Trophoblast cell (in vitro differentiated cells and primary cell): ENCODE measurements around the gene PKIG.

Source experiments
- DNase-seq, 2 donors: peaks; one replicate each; pipeline ENCODE4 v3.0.0-alpha.2; 2016
- H2AFZ ChIP-seq: 2 replicates; pipeline ENCODE4 v1.6.1; 2013; ENCODE audit warnings: low read length, moderate library complexity, mild to moderate bottlenecking; ENCODE audit not compliant: insufficient read depth, poor library complexity
- H2AK5ac ChIP-seq: 2 replicates; pipeline ENCODE4 v1.6.1; 2013; ENCODE audit warnings: mild to moderate bottlenecking, low read length
- H2BK120ac ChIP-seq: 2 replicates; pipeline ENCODE4 v1.6.1; 2013; ENCODE audit warnings: low read length, mild to moderate bottlenecking, moderate library complexity; ENCODE audit not compliant: insufficient read depth, poor library complexity
- H2BK12ac ChIP-seq: 2 replicates; pipeline ENCODE4 v1.6.1; 2013; ENCODE audit warnings: mild to moderate bottlenecking, low read length, moderate library complexity
- H2BK5ac ChIP-seq: 2 replicates; pipeline ENCODE4 v1.6.1; 2013; ENCODE audit warnings: low read length, low read depth, moderate library complexity, mild to moderate bottlenecking; ENCODE audit not compliant: poor library complexity
- H3K14ac ChIP-seq: 2 replicates; pipeline ENCODE4 v1.6.1; 2013; ENCODE audit warnings: mild to moderate bottlenecking, low read length
- H3K18ac ChIP-seq: 2 replicates; pipeline ENCODE4 v1.6.1; 2013; ENCODE audit warnings: mild to moderate bottlenecking, low read length
- H3K23ac ChIP-seq: 2 replicates; pipeline ENCODE4 v1.6.1; 2013; ENCODE audit warnings: low read length
- H3K27ac ChIP-seq: 2 replicates; pipeline ENCODE4 v1.5.1; 2013; ENCODE audit warnings: low read depth, mild to moderate bottlenecking, inconsistent platforms, low read length, moderate library complexity
- H3K27me3 ChIP-seq: 2 replicates; pipeline ENCODE4 v1.6.1; 2013; ENCODE audit warnings: inconsistent platforms, mild to moderate bottlenecking, low read length, moderate library complexity; ENCODE audit not compliant: insufficient read depth
- H3K36me3 ChIP-seq, 2 experiments: 1 replicate in 1 of 2; 2 replicates in 1 of 2; pipeline ENCODE4 v1.6.1; 2013; ENCODE audit warnings: low read length in 2 of 2, mild to moderate bottlenecking in 2 of 2, moderate library complexity in 1 of 2; ENCODE audit not compliant: insufficient read depth in 2 of 2, control insufficient read depth in 1 of 2
- H3K4ac ChIP-seq: 2 replicates; pipeline ENCODE4 v1.6.1; 2013; ENCODE audit warnings: low read depth, mild to moderate bottlenecking, low read length, moderate library complexity
- H3K4me1 ChIP-seq, 2 experiments: 1 replicate in 1 of 2; 2 replicates in 1 of 2; pipeline ENCODE4 v1.6.1; 2013; ENCODE audit warnings: low read length in 2 of 2, mild to moderate bottlenecking in 2 of 2, moderate library complexity in 1 of 2; ENCODE audit not compliant: insufficient read depth in 2 of 2, control insufficient read depth in 1 of 2
- H3K4me2 ChIP-seq: 2 replicates; pipeline ENCODE4 v1.6.1; 2013; ENCODE audit warnings: inconsistent platforms, mild to moderate bottlenecking, low read length, moderate library complexity
- H3K4me3 ChIP-seq: 2 replicates; pipeline ENCODE4 v1.5.1; 2013; ENCODE audit warnings: mild to moderate bottlenecking, low read depth, low read length, inconsistent platforms
- H3K79me1 ChIP-seq: one replicate; pipeline ENCODE4 v1.6.1; 2013; ENCODE audit warnings: low read length
- H3K79me2 ChIP-seq: 2 replicates; pipeline ENCODE4 v1.6.1; 2013; ENCODE audit warnings: low read length, mild to moderate bottlenecking; ENCODE audit not compliant: control insufficient read depth, insufficient read depth, poor library complexity
- H3K9ac ChIP-seq: 2 replicates; pipeline ENCODE4 v1.6.1; 2013; ENCODE audit warnings: mild to moderate bottlenecking, low read length
- H3K9me3 ChIP-seq: 2 replicates; pipeline ENCODE4 v1.6.1; 2013; ENCODE audit warnings: low read depth, mild to moderate bottlenecking, control low read depth, inconsistent platforms, low read length; ENCODE audit not compliant: insufficient read depth
- H4K12ac ChIP-seq: 2 replicates; pipeline ENCODE4 v1.6.1; 2013; ENCODE audit warnings: low read depth, mild to moderate bottlenecking, low read length, moderate library complexity
- H4K8ac ChIP-seq: 2 replicates; pipeline ENCODE4 v1.6.1; 2013; ENCODE audit warnings: low read depth, mild to moderate bottlenecking, low read length, moderate library complexity
- H4K91ac ChIP-seq: one replicate; pipeline ENCODE4 v1.6.1; 2013; ENCODE audit warnings: low read depth, mild to moderate bottlenecking, low read length, moderate library complexity
- whole genome bisulfite sequencing: extraction: QIAGEN DNeasy Blood & Tissue Kit; methylation state at CpG from one replicate; pipeline ENCODE4 v1.1.7; 2013; ENCODE audit warnings: missing lambda C conversion rate; ENCODE audit not compliant: insufficient read length, insufficient coverage; ENCODE audit errors: extremely low coverage; 5-methylcytosine and 5-hydroxymethylcytosine counted together

The PKIG gene

DNA sequence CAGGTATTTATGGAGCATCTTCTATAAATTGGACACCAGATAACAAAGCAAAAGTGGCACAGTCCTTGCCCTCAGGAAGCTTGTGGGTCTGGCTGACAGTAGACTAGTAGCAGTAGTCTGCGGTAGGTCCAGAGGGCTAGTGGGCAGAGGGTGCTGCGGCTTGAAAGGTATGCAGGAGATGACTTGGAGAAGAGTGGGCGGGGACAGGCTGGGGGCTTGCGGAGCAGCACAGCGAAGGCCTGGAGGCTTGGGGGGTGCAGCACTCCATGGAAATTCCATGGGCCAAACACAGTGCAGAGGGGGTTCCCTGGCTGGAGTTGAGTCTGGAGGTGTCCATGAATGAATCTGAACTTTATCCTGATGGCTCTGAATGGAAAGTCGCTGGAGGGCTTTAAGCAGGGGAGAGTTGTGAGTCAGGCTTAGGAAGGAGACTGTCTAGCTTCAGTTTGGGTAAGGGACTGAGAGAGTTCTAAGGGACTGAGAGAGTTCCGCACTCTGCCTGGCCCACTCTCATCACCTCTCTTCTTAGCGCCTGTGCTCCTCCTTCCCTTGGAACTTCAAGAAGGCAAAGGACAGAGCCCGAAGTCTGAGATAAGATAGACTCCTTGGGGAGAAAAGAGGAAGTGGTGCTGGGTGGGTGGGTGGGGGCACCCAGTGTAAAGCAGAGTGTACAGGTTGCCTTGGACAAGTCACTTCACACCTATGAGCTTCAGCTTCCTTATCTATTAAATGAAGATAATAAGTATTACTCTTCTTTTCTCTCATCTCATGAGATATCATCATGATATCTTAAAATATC lies 8.8 kb downstream of the PKIG start:
- Histone ChIP-seq H2BK12ac (no peak overlapping the region), H2AK5ac (no peak overlapping the region), H4K8ac (no peak overlapping the region), H3K27ac (no peak overlapping the region), H4K12ac (no peak overlapping the region), H3K79me1 (peaks cover 3% of the 10 kb centered on the region), H3K4me3 (no peak overlapping the region), H3K9me3 (no peaks in the 10 kb centered on the region), H3K27me3 (no peaks in the 10 kb centered on the region), H3K9ac (no peak overlapping the region), H4K91ac (no peak overlapping the region), H3K18ac (no peak overlapping the region), H3K36me3 (no peaks in the 10 kb centered on the region), H2BK5ac (no peak overlapping the region), H3K79me2 (no peaks in the 10 kb centered on the region), H2BK120ac (no peak overlapping the region), H3K4me2 (no peak overlapping the region), H3K4me1 (peaks cover 0 to 7% of the 10 kb centered on the region in 2 experiments), H3K14ac (no peak overlapping the region), H2AFZ (no peak overlapping the region), H3K4ac (no peak overlapping the region), H3K23ac (no peak overlapping the region)
- DNase-seq = peak in 1 of 2 donors; percentile 15
- no CpG with 5 or more reads among the region's 9 CpGs for WGBS

DNA sequence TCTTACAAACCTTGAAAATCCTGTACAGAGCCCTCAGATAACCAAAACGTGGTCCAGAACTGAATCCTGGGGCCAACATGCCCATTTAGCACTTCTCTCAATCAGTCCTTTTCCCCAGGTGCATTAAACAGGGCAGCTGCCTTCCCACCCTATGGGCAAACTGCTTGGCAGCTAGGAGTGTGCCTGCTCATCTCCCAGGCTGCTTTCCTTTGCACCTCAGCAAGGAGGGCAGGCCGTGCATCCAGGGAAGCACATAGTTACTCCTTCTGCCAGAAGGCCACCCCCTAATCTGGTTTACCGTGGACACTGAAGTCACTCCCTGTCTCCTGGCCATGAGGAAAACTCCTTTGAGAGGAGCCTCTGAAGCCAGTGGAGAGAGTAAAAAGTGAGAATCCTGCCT lies 10.0 kb downstream of the PKIG start:
- H3K9ac ChIP-seq = no peak overlapping the region
- H3K27me3 ChIP-seq = no peaks in the 10 kb centered on the region
- no peaks in the 10 kb centered on the region for H3K79me2 ChIP-seq
- no peak overlapping the region for H3K27ac ChIP-seq
- no peak overlapping the region for H2BK5ac ChIP-seq
- no peak overlapping the region for H3K4me3 ChIP-seq
- H3K14ac ChIP-seq = no peak overlapping the region
- no peaks in the 10 kb centered on the region for H3K36me3 ChIP-seq
- no CpG with 5 or more reads among the region's 3 CpGs for WGBS
- no peak overlapping the region for H3K18ac ChIP-seq
- no peak overlapping the region for H2AK5ac ChIP-seq
- H4K12ac ChIP-seq = no peak overlapping the region
- no peak overlapping the region for H3K23ac ChIP-seq
- no peak overlapping the region for H4K91ac ChIP-seq
- no peak for DNase-seq
- H3K9me3 ChIP-seq = no peaks in the 10 kb centered on the region
- no peak overlapping the region for H4K8ac ChIP-seq
- H3K79me1 ChIP-seq = peaks cover 3% of the 10 kb centered on the region
- no peak overlapping the region for H2BK12ac ChIP-seq
- H2BK120ac ChIP-seq = no peak overlapping the region
- H3K4me2 ChIP-seq = no peak overlapping the region
- peaks cover 0 to 7% of the 10 kb centered on the region in 2 experiments for H3K4me1 ChIP-seq
- no peak overlapping the region for H2AFZ ChIP-seq
- no peak overlapping the region for H3K4ac ChIP-seq

DNA sequence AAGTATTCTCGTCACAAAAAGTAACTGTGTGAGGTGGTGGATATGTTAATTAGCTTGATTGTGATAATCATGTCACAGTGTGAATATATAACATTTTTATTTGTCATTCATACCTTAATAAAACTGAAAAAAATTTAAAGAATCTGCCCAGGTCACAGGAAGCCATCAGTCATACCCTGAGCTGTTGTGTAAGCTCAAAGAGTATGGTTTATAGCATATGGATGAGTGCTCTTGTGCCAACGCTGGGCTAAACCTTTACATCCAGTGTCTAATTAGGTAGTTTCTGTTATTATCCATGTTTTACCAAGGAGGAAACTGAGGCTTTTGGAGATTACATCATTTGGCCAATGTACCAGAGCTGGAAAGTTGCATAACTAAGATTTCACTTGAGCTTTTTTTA lies 11.4 kb downstream of the PKIG start:
- Histone ChIP-seq H2BK12ac (no peak overlapping the region), H3K4me2 (no peak overlapping the region), H4K91ac (no peak overlapping the region), H3K4me3 (no peak overlapping the region), H3K79me1 (peaks cover 5% of the 10 kb centered on the region), H3K4me1 (peaks cover 3 to 7% of the 10 kb centered on the region in 2 experiments), H3K27me3 (no peaks in the 10 kb centered on the region), H3K27ac (no peak overlapping the region), H3K18ac (no peak overlapping the region), H2AFZ (no peak overlapping the region), H4K12ac (no peak overlapping the region), H3K9ac (no peak overlapping the region), H3K79me2 (no peaks in the 10 kb centered on the region), H2BK120ac (no peak overlapping the region), H4K8ac (no peak overlapping the region), H2BK5ac (no peak overlapping the region), H3K23ac (no peak overlapping the region), H3K4ac (no peak overlapping the region), H2AK5ac (no peak overlapping the region), H3K36me3 (no peaks in the 10 kb centered on the region), H3K9me3 (no peaks in the 10 kb centered on the region), H3K14ac (no peak overlapping the region)
- WGBS = no CpG with 5 or more reads among the region's 2 CpGs
- peak in 1 of 2 donors; percentile 50 for DNase-seq

DNA sequence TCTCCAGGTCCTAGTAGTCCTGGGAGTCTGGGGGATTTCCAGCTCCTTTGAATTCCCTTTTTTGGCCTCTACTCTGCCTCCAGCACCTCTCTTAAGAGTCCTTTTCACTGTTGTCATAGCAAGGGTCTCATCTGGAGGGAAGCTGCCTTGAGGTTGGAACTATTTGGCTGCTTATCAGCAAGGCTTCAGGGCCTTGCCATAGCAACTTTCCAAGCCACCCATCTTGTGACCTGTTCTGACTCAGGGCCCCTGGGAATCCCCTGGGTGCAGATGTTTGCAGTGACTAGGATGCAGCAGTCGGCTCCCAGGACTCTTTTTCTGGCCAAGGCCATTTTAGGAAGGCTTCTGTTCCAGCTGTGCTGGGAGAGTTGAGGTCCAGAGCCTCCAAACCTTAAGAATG lies 12.4 kb downstream of the PKIG start:
- H3K18ac ChIP-seq = no peak overlapping the region
- no peak overlapping the region for H3K23ac ChIP-seq
- DNase-seq = peak; percentile 87 to 88
- no peak overlapping the region for H2AFZ ChIP-seq
- peak overlapping the region; percentile 15 for H4K91ac ChIP-seq
- H3K79me1 ChIP-seq = peaks cover 5% of the 10 kb centered on the region
- no peak overlapping the region for H4K12ac ChIP-seq
- H3K4me2 ChIP-seq = no peak overlapping the region
- H3K4me1 ChIP-seq = peaks cover 3 to 7% of the 10 kb centered on the region in 2 experiments
- no CpG with 5 or more reads among the region's 1 CpG for WGBS
- no peaks in the 10 kb centered on the region for H3K36me3 ChIP-seq
- H3K27ac ChIP-seq = no peak overlapping the region
- no peak overlapping the region for H2AK5ac ChIP-seq
- no peaks in the 10 kb centered on the region for H3K9me3 ChIP-seq
- H3K4me3 ChIP-seq = no peak overlapping the region
- no peaks in the 10 kb centered on the region for H3K79me2 ChIP-seq
- no peaks in the 10 kb centered on the region for H3K27me3 ChIP-seq
- H2BK5ac ChIP-seq = no peak overlapping the region
- no peak overlapping the region for H3K14ac ChIP-seq
- no peak overlapping the region for H3K9ac ChIP-seq
- H3K4ac ChIP-seq = no peak overlapping the region
- H2BK12ac ChIP-seq = no peak overlapping the region
- H4K8ac ChIP-seq = no peak overlapping the region
- H2BK120ac ChIP-seq = no peak overlapping the region
